Endothelial cell of umbilical vein (primary cell): Measurements from ENCODE around the gene BNC2.

Experiments used
- CTCF ChIP-seq, 2 donors: IDR thresholded peaks; 1 replicate in 1 of 2; 2 replicates in 1 of 2; pipeline ENCODE4 v1.5.1; 2011; ENCODE audit warnings: low read length in 2 of 2, mild to moderate bottlenecking in 2 of 2, moderate library complexity in 2 of 2, control low read depth in 1 of 2, inconsistent platforms in 1 of 2, low read depth in 1 of 2; ENCODE audit not compliant: insufficient read depth in 1 of 2; ENCODE audit errors: extremely low read depth in 1 of 2
- EZH2 ChIP-seq: IDR thresholded peaks from 2 replicates; pipeline ENCODE4 v1.6.1; 2012; ENCODE audit warnings: borderline replicate concordance, low read depth, mild to moderate bottlenecking, moderate library complexity, low read length, inconsistent platforms; ENCODE audit not compliant: severe bottlenecking
- POLR2A ChIP-seq: IDR thresholded peaks from 2 replicates; pipeline ENCODE4 v1.6.1; 2012; ENCODE audit warnings: low read depth, mild to moderate bottlenecking, control low read depth, low read length

GRCh38 chr9:16704116-16705110, 166.1 kb downstream of the BNC2 start:
- TF ChIP-seq EZH2 (no peak), CTCF (IDR thresholded peaks at IDR 0.05; ENCODE audit: extremely low read depth in 1 of 2, insufficient read depth in 1 of 2, low read depth in 1 of 2, low read length in 2 of 2) (no peak), POLR2A (peak; percentile 92)
